NB4 (cell line): Measurements from ENCODE around the gene CUX1.

Source experiments
- CTCF ChIP-seq: IDR thresholded peaks from one replicate; pipeline ENCODE4 v1.5.1; 2012; ENCODE audit warnings: low read depth, low read length
- POLR2A ChIP-seq: IDR thresholded peaks from 2 replicates; pipeline ENCODE4 v1.6.1; 2011; ENCODE audit warnings: mild to moderate bottlenecking; ENCODE audit not compliant: insufficient read length; ENCODE audit errors: extremely low read depth

GRCh38 chr7:101832685-101833375, 15.4 kb downstream of the CUX1 start:
- TF ChIP-seq POLR2A (no peak), CTCF (no peak)
